AG08396 (cell line): Measurements from ENCODE around the gene LRRN1.
"Not testable (repeated sequence)": the region's sequence is repeated elsewhere in the genome, so short reads cannot be mapped to it uniquely, and the experiment has no call there.

Experiments
- DNase-seq: peaks from one replicate; pipeline ENCODE4 v3.0.0; 2012; ENCODE audit warnings: low spot score, mixed read lengths

Gene LRRN1

DNA sequence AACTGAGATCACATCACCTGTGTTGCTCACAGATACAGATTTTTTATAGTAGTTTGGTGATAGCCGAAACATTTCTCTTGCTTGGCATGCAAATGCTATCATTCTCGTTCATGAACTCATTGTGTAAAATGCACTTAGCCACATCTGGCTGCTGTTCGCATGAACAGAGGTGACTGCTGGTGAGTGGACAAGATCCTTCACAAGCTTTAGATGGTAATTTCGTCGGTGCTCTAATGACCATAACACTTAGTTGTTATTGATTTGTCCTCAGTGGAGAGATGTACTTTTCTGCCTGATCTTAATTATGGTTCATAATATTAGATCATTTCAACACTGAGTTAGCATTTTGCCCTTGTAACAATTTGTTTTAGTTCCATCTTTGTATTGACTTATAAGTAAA is 13.8 kb downstream of the LRRN1 start:
- no peak for DNase-seq

DNA sequence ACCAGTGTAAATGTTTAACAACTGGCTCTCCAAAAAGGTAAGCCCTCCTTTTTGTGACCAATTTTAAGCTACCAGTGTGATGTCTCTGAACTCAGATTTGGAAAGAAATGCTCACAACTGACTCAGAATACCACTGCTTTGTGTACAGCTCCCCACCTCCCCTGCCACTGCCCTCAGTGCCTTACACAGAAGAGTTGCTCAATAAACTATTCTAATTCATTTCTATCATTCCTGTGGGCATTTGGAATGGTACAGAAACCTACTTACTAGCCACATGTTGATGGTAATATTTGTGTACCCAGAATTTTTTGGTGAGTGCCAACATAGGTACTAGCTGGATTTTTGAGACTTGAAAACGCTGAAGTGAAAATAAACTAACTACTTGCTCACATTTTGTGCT is 16.0 kb downstream of the LRRN1 start:
- DNase-seq: no peak

DNA sequence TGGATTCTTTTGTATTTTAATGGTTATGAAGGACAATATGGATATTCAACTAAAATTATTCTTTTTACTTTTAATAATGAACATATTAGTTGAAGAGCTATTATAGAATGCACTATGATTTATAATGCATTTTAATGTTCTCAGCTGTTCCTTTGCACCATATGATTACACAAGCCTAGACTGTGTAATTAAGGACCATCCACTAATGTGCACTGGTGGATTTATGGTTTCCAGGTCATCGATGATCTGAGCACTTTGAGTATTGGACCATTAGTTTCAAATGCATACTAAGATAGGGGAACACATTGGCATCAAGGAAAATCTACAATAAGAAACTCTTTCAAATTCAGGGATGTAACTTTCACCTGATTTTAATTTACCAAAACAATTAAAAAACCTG is 16.8 kb downstream of the LRRN1 start:
- no peak for DNase-seq

DNA sequence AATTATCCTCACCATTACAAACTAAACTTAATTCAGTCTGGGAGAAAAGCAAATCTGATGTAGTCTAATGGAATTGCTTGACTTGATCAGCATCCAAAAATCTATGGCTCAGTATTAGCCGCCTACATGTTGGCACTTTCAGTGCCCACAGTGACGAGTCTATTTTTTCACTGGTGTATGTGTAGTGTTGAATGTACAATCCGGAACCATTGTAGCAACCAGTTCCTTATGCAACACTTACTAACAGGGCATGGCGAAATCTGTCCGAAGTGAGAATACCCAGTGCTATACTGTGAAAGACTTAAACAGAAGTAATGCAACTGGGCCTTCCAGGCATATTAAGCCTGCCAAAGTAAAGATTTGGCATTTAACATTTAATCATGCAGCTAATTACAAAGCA is 18.6 kb downstream of the LRRN1 start:
- DNase-seq: no peak

DNA sequence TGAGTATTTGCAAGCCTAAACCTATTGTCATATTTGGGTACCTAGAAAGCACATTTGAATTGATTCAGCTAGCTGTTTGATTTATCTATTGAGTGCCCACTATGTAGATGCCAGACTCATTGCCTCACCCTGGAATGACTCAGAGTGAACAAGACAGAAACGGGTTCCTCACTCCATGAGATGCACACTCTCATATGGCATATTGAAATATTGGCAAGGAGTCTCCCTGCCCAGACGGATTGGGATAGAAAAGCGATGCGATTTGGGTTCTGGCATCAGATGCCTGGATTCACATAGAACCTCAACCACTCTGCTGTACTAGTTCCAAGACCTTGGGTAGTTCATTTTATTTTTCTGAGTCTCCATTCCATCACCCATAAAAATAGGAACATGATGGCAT is 22.5 kb downstream of the LRRN1 start:
- no peak for DNase-seq

DNA sequence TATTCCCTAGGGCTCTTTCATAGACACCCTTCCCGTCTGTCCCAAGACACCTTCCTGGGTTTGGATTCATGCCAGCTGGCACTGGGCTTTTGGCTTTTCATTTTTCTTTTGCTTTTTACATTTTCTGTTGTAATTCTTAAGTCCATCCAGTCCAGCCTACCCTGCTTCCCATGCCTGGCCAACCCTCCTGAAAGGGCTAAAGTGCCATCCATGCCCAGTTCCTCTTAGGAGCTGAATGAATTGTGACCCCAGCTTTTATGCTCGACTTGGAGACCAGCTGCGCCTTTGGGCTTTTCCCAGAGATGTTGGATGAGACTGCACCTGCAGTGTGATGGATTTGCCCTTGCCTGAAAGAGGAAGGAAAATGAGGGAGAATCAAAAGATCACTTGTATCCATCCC is 25.8 kb downstream of the LRRN1 start:
- no peak for DNase-seq

DNA sequence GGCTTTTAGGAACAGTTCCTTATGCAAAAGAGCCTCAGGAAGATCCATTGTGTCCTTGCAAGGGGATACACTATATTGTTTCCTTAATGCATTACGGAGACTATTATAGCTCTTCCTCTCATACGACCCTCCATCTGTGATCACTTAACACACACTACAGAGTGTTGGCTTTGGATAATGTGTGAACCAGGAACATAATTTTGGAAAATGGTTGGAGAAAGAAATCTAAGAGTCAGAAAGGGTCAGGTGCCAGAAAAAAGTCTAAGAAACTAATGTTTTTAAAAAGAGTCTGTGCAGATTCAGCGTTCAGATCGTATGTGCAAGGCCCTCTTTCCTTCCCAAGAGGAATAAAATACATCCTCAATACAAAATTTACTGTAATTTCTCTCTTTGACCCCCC is 27.3 kb downstream of the LRRN1 start:
- DNase-seq: no peak

DNA sequence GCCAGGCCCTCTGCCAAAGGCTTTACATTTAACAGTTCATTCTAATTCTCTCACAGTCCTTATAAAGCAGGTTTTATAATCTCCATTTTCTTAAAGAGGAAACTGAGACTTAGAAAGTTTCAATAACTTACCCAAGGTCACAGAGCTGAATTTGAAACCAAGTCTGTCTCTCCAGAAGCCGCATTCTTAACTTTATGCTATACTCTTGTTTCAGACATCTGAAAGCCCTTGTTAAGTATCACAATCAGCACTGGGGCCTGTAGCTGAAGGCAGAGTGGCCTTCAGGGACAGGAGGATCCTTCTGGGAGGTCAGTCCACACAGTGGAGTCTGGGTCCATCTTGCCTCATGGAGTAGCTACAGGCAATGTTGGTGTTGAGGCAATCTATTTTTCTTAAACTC is 27.9 kb downstream of the LRRN1 start:
- DNase-seq: no peak

DNA sequence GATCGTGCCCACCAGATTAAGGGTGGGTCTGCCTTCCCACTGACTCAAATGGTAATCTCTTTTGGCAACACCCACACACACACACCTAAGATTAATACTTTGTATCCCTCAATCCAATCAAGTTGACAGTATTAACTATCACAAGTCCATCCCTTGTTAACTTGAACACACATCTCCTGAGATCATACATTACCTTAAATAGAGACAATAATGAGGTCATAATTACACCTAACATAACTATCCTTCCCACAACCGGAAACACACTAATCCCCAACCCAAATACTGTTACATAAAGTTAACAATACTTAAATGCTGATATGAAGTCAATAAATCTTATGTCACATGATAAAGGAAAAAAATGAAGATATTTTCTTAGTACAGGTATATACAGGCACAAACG is 29.2 kb downstream of the LRRN1 start:
- not testable (repeated sequence) for DNase-seq

DNA sequence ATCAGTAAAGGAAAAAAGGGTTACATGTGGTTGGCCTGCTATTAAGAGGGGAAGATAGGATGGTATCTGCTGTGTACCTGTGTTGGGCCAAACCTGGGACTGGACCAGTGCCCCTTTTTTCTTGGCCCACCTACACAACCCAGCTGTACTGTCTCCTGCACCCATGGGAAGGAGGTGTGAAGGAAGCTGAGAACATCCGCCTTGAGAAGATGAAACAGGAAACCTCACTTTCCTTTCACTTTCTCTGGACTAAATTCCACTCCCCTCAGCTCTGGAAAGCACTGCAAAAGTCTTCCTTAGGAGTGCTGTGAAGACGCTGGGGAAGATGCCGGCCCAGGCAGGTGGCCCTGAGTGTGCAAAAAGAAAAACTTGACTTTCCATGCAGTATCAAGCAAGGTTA is 37.6 kb downstream of the LRRN1 start:
- DNase-seq: no peak

DNA sequence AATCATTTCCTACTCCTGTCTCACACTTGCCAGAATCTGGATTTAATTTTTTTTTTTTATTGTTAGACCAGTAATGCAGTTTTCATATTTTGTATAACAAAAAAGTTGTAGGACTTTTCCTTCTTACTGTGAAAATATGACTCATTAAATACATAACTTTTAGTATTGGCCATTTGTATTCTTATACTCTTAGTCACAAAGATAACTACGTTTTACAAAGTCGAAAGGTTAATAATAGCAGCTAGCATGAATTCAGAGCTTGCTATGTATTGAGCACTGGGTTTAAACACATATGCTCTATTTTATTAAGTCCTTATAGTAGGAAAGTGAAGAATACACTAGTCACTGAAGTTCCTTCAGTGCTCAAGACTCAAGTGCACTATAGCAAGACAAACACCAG is 43.1 kb downstream of the LRRN1 start:
- DNase-seq: no peak

DNA sequence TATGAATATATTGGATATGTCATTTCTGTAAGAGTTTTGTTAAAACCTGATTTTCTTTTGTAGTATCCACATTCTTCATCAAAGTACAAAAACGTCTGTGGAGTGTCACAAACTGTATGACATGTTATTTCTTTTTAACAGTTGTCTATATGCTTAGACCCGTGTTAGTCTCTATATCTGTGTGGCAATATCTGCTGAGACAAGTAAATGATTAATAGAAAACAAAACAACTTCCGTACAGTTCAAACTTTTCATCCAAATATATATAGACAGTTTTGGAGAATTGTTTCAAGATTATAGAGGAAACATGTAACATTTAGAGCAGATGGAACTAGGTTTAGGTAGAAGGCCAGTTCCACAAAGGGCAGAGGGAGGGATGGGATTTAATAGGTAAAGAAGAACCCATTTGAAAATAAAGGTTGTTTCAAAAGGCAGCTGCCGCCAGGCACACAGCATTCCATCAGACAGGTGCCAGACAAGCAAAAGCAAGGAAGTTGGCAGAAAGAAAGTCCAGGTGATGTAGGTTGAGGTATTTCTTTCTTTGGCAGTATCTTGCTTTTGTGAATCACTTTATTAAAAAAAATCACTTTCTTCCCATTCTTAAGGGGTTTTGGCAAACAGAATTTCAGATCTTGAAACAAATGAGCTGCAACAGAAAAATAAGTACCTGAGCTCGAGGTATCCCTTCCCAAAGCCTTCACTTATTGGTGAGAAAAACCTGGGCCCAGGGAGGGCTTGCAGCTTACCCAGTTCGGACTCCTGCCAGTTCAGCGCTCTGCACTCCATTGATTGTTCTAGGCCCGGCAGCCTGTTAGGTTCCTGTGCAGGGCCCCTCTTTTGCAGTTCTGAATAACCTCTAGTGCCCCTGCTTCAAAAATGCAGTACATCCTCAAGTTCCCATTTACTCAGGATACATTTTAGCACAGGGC is 49.0 kb downstream of the LRRN1 start:
- DNase-seq: no peak

DNA sequence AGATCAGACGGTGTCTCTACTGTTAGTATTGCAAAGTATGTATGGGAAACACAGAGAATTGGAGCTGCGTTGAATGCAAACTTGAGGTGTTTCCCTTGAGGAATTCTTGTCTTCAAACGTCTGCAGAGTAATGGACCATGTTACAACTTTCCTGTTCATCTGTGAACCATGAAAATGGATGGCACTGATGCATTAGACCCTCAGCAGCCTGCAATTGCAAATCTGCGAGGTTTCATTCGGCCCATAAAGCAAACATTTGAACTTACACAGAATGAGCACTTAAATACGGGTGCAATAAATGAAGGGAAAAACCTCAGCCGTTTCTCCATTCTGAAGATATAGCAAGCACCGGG is 49.7 kb downstream of the LRRN1 start:
- DNase-seq: no peak

DNA sequence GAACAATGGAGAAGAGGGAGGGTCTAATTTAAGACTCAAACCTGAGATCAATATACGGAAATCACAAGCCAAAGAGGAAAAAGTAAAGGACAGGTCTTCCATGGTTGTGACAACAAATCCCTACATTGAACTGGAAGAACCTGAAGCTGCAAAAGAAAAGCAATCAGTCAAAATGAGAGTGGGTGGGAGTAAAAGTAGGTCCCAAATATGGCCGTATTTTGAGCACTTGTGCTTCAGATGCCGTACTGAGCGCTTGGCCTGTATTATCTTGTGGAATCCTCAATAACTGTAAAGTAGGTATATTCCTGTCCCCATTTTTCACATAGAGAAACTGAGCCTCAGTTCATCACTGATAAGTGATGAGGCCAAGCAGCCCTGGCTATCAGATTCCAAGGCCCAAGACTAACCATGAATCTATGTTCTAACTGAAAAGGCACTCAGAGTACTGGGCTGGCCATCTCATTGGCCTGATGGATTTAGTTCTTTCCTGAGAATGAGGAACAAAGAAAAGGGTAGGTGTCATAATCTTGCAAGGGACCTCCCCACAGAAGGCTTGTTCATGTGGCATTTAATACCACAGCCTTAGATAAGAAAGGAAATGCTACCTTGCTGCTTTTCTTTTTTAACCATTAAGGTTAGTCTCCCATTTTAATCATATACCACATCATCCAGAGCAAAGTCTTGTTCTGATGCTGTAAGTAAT is 52.5 kb downstream of the LRRN1 start:
- DNase-seq: no peak

DNA sequence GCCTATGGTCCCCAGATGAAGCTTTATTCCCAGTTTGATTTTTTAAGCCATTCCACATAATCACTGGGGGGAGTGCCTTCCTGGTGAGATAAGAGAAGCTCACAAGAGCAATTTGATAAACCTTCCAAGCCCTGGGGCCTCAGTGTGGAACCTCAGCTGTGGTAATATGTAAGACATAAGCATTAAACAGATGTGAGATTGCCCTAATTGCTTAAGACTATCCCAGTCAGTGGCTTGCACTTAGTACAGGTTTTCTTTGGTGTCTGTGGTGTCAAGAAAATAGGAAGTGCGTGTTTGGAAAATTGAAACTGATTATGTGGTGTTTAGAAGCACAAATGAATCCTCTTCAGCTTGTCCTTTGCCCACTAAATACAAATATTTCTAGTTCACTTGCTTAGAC is 54.3 kb downstream of the LRRN1 start:
- DNase-seq: no peak

DNA sequence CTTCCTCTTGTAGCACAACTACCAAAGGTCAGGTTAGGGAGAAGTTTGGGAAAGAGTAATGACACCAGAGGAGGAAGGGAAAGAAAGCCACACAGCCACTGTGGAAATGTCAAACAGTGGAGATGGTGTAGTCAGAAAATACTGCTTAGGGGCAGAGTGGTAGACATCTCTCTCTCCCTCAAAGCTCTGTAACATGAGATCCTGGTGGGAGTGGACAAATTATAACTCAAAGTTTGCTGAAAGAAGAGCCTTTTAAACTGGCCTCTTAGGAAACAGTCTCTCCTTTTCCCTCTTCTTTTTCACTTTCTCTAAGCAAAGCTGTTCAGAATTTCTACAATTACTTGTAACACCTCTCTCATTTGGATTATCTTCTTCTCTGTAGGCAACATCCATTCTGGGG is 55.8 kb downstream of the LRRN1 start:
- no peak for DNase-seq

DNA sequence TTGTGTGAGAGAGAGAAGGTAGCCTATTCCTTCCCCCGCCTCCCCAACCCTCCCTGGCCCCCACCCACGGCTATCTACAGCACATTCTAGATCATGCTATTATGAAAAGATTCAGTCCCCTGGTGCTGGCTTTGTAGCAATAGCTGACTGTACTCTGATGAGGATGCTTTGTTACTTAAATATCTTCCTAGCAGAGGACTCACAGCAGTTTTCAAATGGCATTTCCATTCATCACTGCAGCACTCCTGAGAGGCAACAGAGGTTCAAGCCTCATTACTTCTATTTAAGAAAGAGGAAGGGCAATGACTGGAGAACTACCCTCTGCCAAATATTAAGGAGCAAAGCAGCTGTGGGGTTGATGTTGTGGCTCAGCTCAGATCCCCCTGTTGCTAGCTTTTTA is 61.0 kb downstream of the LRRN1 start:
- DNase-seq: no peak

DNA sequence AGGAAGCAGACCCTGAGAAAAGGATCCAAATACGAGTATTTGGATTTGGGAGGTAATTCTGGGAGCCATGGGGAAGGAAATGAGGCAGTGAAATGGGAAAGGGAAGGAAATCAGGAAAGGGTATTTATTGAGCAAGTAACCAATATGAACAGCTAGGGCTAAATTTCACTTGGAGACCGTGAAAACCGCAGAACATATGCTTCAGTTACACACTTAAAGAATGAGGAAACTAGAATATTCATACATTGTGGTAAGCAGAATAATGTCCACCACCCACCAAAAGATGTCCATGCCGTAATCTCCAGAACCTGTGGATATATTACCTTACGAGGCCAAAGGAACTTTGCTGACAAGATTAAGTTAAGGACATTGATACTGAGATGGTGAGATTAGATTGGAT is 63.3 kb downstream of the LRRN1 start:
- DNase-seq: no peak

DNA sequence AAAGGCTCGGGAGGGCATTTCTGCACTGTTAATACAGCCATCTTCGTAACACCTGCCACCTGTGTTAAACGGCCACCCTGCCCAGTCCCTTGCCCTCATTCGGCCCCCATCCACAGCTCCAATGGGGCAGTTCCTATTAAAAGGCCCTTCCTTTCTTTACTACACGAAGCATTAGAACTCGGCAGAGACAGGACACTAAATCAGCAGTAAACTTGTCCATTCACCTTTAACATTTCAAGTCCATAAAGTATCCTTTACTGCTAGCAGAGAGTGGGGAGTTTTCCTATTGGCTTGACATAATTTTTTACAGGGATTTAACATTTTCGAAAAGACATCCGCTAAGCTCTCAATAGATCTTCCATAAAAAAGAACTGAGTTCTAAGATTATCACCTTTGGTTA is 76.3 kb downstream of the LRRN1 start:
- no peak for DNase-seq

DNA sequence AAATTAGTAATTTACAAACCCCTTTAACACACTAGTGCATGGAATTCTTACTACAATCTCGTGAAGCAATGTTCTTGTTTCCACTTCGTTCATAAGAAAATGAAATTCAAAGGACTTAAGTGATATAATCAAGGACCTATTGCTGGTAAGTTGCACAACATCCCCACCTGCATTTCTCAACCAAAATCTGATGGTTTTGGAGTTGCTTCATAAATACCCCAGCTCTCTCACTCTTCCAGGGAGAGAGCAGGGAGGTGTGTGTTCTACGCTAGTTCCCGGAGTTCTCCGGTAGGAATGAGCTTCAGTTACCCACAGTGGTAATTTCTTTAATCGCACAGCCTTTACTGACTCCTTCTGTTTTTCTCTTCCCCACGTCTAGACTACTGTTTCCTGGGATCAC is 81.8 kb downstream of the LRRN1 start:
- DNase-seq: no peak

DNA sequence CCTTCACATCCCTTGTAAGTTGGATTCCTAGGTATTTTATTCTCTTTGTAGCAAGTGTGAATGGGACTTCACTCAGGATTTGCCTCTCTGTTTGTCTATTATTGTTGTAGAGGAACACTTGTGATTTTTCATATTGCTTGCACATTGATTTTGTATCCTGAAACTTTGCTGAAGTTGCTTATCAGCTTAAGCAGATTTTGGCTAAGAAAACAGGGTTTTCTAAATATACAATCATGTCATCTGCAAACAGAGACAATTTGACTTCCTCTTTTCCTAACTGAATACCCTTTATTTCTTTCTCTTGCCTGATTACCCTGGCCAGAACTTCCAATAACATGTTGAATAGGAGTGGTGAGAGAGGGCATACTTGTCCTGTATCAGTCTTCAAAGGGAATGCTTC is 88.1 kb downstream of the LRRN1 start:
- not testable (repeated sequence) for DNase-seq

DNA sequence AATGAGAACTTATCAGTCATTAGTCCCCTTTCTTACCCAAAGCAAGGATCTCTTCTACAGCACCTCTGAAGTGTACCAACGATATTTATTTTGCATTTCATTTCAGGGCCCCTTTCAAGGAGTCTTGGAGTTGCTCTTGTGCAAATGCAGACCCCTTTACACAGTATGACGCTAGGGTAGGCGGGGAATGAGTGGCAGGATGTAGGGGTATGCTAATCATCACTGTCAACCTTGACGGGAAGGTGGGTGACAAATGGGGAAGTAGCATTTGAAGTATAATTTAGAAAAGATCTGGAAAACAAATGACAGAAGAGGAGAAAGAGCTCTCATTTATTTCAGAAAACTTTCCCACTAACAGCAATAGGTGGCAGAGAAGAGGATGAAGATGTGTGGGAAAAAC is 94.4 kb downstream of the LRRN1 start:
- no peak for DNase-seq
